Measurements from ENCODE around the gene FHOD3.

DNA sequence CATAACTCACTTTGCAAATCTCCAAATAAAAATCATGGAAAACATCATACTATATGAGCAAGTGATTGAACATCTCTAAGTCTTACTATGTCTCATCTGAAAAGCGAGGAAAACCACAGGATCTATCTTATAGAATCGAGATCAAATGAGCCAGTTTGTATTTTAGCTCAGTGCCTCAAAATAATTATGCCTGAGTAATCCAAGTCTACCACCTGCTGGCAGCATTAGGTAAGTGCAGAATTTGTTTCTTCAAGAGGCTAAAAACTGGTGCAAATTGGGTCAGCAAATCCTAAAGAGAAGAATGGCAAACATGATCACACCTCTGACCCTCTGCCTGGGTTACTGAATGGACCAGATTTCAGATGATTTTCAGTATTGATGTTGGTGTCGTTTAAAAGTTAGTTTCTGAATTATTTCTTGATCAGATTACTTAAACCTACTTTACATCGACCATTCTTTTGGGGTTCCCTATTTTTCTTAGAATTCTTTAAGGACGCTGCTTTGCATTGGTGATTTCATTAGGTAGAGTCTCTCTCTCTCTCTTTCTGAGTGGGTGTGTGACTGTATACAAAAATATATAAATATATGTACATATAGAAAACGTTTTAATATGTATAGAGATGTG, 12.7 kb upstream of the FHOD3 start:
- TF ChIP-seq POLR2A (IDR thresholded peaks at IDR 0.05; ENCODE audit: low read length) (no peak), GATA1 (IDR thresholded peaks at IDR 0.05; ENCODE audit: low read depth, low read length) (no peak)
